OCI-LY7 (cell line): Measurements from ENCODE around the gene C22orf23. TPM values are rescaled to one million over a fixed set of nuclear protein-coding genes. Genes with fewer than 3 reads are reported as not detected.

Experiments used
- BruUV-seq: library from RNA; stranded (reverse); fragments of 400-500 nt; replicated peaks from 2 replicates; lab custom pipeline; 2021; lab: Mats Ljungman, UMichigan
- CTCF ChIA-PET: fragments of 300-600 bp; sonication (Branson Sonifier 250); formaldehyde crosslinking; loops from one replicate; lab custom pipeline; 2022; ENCODE audit warnings: antibody characterized with exemption; ENCODE audit not compliant: unreplicated experiment; lab: Charles Lee
- POLR2A ChIA-PET: fragments of 300-600 bp; sonication (Branson Sonifier 250); formaldehyde crosslinking; loops from one replicate; lab custom pipeline; 2022; ENCODE audit warnings: antibody characterized with exemption; lab: Charles Lee
- DNase-seq: peaks from one replicate; pipeline ENCODE4 v3.0.0-alpha.2; 2015; ENCODE audit warnings: low spot score
- H2AFZ ChIP-seq: fragments of 200-600 bp; sonication (generic), shearing (Covaris generic); 2 replicates; pipeline ENCODE4 v1.6.1; 2014; ENCODE audit warnings: mild to moderate bottlenecking, antibody characterized with exemption, low read length, moderate library complexity
- H3K27ac ChIP-seq: fragments of 200-600 bp; sonication (generic); 2 replicates; pipeline ENCODE4 v1.5.1; 2014; ENCODE audit warnings: mixed run types, low read depth, mild to moderate bottlenecking, moderate library complexity, low read length, inconsistent platforms; ENCODE audit not compliant: poor library complexity, severe bottlenecking
- H3K36me3 ChIP-seq: fragments of 200-600 bp; sonication (generic); 2 replicates; pipeline ENCODE4 v1.6.1; 2014; ENCODE audit warnings: mild to moderate bottlenecking, antibody characterized with exemption, low read length, moderate library complexity, mixed read lengths; ENCODE audit not compliant: insufficient read depth
- H3K4me1 ChIP-seq: fragments of 200-600 bp; sonication (generic); 2 replicates; pipeline ENCODE4 v1.5.1; 2014; ENCODE audit warnings: mild to moderate bottlenecking, low read length; ENCODE audit not compliant: insufficient read depth, poor library complexity, severe bottlenecking
- H3K4me2 ChIP-seq: fragments of 200-600 bp; sonication (generic); 2 replicates; pipeline ENCODE4 v1.6.1; 2014; ENCODE audit warnings: mild to moderate bottlenecking, low read length
- H3K4me3 ChIP-seq: fragments of 200-600 bp; sonication (generic); 2 replicates; pipeline ENCODE4 v1.5.1; 2014; ENCODE audit warnings: mild to moderate bottlenecking, low read depth, low read length; ENCODE audit not compliant: poor library complexity, severe bottlenecking
- H3K79me2 ChIP-seq: fragments of 200-600 bp; sonication (generic); 2 replicates; pipeline ENCODE4 v1.6.1; 2016; ENCODE audit warnings: low read depth, mild to moderate bottlenecking, low read length, moderate library complexity, mixed read lengths; ENCODE audit not compliant: insufficient read depth
- H3K9me2 ChIP-seq: fragments of 200-600 bp; sonication (generic); 2 replicates; pipeline ENCODE4 v1.6.1; 2016; ENCODE audit warnings: mild to moderate bottlenecking, low read length, mixed read lengths; ENCODE audit not compliant: insufficient read depth
- H3K9me3 ChIP-seq: fragments of 200-600 bp; sonication (generic); 2 replicates; pipeline ENCODE4 v1.6.1; 2014; ENCODE audit warnings: mild to moderate bottlenecking, mixed run types, low read length, mixed read lengths
- H4K20me1 ChIP-seq: fragments of 200-600 bp; sonication (generic); 2 replicates; pipeline ENCODE4 v1.6.1; 2014; ENCODE audit warnings: mild to moderate bottlenecking, antibody characterized with exemption, low read length, moderate library complexity, mixed read lengths; ENCODE audit not compliant: insufficient read depth
- CTCF ChIP-seq: fragments of 200-600 bp; sonication (generic); conservative IDR thresholded peaks from 2 replicates; pipeline ENCODE4 v1.5.1; 2014; ENCODE audit warnings: mild to moderate bottlenecking, antibody characterized with exemption, low read length, moderate library complexity, mixed read lengths
- EZH2phosphoT487 ChIP-seq: fragments of 200-600 bp; sonication (generic); IDR thresholded peaks from 2 replicates; pipeline ENCODE4 v1.6.1; 2018; ENCODE audit warnings: low read depth, borderline replicate concordance, mild to moderate bottlenecking, mixed run types, antibody characterized with exemption, low read length, moderate library complexity, mixed read lengths
- intact Hi-C: fragments of 100-400 bp; cut with micrococcal nuclease; formaldehyde crosslinking; loops from one replicate; pipeline ENCODE4 v1.10.0; 2022; ENCODE audit not compliant: unreplicated experiment
- total RNA-seq, 2 experiments: library from RNA; depleted of rRNA in 1 of 2; stranded (reverse); fragments of >200 nt in 1 of 2; shearing (Covaris generic) in 1 of 2; gene quantifications; 2 replicates each; pipeline ENCODE4 v1.2.3, GENCODE V29; 2014 to 2022

The C22orf23 gene
- total RNA-seq, 2 experiments from 2014 or later = 0.57 to 1.2 TPM

- Histone ChIP-seq H3K79me2 (no peaks in the 10 kb centered on the region), H3K4me2 (peak overlapping the region; percentile 59), H2AFZ (peak overlapping the region; percentile 26; the same call in 1 of the 2 replicates), H3K36me3 (peaks cover 6% of the 10 kb centered on the region; the same call in 1 of the 2 replicates), H3K27ac (peak overlapping the region; percentile 72), H3K4me1 (peaks cover 26% of the 10 kb centered on the region), H3K9me2 (no peaks in the 10 kb centered on the region), H3K9me3 (no peaks in the 10 kb centered on the region), H3K4me3 (no peak overlapping the region), H4K20me1 (no peaks in the 10 kb centered on the region)
- BruUV-seq = no TSS peak
- DNase-seq = peak; percentile 33
- CTCF ChIA-PET = interaction anchor here (1.0 kb wide), 1 partner anchor 13 kb away, joined by 3 read pairs; the partner anchor contains the start of gene MICALL1
- POLR2A ChIA-PET = interaction anchor here (0.6 to 0.7 kb wide), 2 partner anchors 17 to 36 kb away, joined by 3 read pairs; no protein-coding TSS in a partner anchor
- intact Hi-C loops = no loop called here
- TF ChIP-seq EZH2phosphoT487 (no peak), CTCF (no peak)
Observed at GRCh38 chr22:37918580-37919270, 34.7 kb downstream of the C22orf23 start.

- Histone ChIP-seq H3K27ac (peak overlapping the region; percentile 72), H3K9me2 (no peaks in the 10 kb centered on the region), H4K20me1 (no peaks in the 10 kb centered on the region), H2AFZ (peak overlapping the region; percentile 26; the same call in 1 of the 2 replicates), H3K9me3 (no peaks in the 10 kb centered on the region), H3K4me2 (peak overlapping the region; percentile 59), H3K4me1 (peaks cover 26% of the 10 kb centered on the region), H3K4me3 (no peak overlapping the region), H3K79me2 (no peaks in the 10 kb centered on the region), H3K36me3 (peaks cover 10% of the 10 kb centered on the region; the same call in 1 of the 2 replicates)
- DNase-seq = peak; percentile 83
- no TSS peak for BruUV-seq
- CTCF ChIA-PET = interaction anchor here (1.0 kb wide), 1 partner anchor 12 kb away, joined by 3 read pairs; the partner anchor contains the start of gene MICALL1
- TF ChIP-seq CTCF (no peak), EZH2phosphoT487 (no peak)
- intact Hi-C loops = no loop called here
- POLR2A ChIA-PET = interaction anchor here (0.6 kb wide), 1 partner anchor 37 kb away, joined by 3 read pairs; no protein-coding TSS in a partner anchor
Observed at GRCh38 chr22:37917874-37918548, 35.4 kb downstream of the C22orf23 start.
